Measurements from ENCODE around the gene TXNRD3. TPM values are rescaled to one million over a fixed set of nuclear protein-coding genes. Genes with fewer than 3 reads are reported as not detected.

Gene TXNRD3
- total RNA-seq, 1 experiment from 2014 or later: 8.1 TPM

DNA sequence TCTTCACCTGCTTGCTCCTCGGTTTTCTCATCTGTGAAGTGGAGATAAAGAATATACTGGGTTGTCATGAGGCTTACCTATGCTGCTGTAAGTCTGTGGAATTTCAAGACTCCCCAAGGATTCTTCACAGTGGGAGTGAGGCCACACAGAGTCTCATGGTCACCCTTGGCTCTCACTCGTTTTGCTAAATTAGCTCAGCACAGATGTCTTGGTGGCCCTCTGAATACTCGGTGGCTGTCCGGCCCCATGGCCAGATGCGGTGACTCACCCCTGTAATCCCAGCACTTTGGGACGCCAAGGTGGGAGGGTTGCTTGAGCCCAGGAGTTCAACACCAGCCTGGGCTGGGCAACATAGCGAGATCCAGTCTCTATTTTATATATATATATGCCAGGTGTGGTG lies 44.1 kb upstream of the TXNRD3 start:
- H3K4ac ChIP-seq (ENCODE audit: low read depth, low read length): no peak overlapping the region
- no peak overlapping the region for H3K14ac ChIP-seq (ENCODE audit: insufficient read depth, low read length)
- H3K4me2 ChIP-seq (ENCODE audit: insufficient read depth, insufficient read length, low read length): no peak overlapping the region
- no peak overlapping the region for H3K27ac Mint-ChIP-seq
- H2BK5ac ChIP-seq (ENCODE audit: insufficient read length, low read length): no peak overlapping the region
- no CpG with 5 or more reads among the region's 7 CpGs for WGBS (ENCODE audit: extremely low coverage, insufficient read length, low lambda C conversion rate)
- TF ChIP-seq, protein P1, sequence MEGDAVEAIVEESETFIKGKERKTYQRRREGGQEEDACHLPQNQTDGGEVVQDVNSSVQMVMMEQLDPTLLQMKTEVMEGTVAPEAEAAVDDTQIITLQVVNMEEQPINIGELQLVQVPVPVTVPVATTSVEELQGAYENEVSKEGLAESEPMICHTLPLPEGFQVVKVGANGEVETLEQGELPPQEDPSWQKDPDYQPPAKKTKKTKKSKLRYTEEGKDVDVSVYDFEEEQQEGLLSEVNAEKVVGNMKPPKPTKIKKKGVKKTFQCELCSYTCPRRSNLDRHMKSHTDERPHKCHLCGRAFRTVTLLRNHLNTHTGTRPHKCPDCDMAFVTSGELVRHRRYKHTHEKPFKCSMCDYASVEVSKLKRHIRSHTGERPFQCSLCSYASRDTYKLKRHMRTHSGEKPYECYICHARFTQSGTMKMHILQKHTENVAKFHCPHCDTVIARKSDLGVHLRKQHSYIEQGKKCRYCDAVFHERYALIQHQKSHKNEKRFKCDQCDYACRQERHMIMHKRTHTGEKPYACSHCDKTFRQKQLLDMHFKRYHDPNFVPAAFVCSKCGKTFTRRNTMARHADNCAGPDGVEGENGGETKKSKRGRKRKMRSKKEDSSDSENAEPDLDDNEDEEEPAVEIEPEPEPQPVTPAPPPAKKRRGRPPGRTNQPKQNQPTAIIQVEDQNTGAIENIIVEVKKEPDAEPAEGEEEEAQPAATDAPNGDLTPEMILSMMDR (conservative IDR thresholded peaks at IDR 0.05): no peak
- peaks cover 19% of the 10 kb centered on the region for H3K27me3 Mint-ChIP-seq (ENCODE audit: low read depth)
- no peaks in the 10 kb centered on the region; the same call in 1 of the 2 replicates for H3K4me1 ChIP-seq (ENCODE audit: insufficient read depth, low read length)
- no peak overlapping the region for H3K9ac ChIP-seq (ENCODE audit: extremely low read depth, insufficient read length, low read length)
- no peak for DNase-seq
- H3K4me1 Mint-ChIP-seq: peaks cover 15 to 21% of the 10 kb centered on the region in 2 experiments
- no peak overlapping the region for H2BK20ac ChIP-seq (ENCODE audit: low read depth, low read length, poor library complexity, severe bottlenecking)
- H2BK120ac ChIP-seq (ENCODE audit: low read depth, low read length, poor library complexity, severe bottlenecking): no peak overlapping the region
- H3K23ac ChIP-seq (ENCODE audit: insufficient read length, low read depth, low read length): no peak overlapping the region
- H3K27me3 ChIP-seq (ENCODE audit: insufficient read depth, low read length): no peaks in the 10 kb centered on the region
- no peak overlapping the region for H2AFZ ChIP-seq (ENCODE audit: low read length)
- H2BK15ac ChIP-seq (ENCODE audit: low read depth, low read length): no peak overlapping the region
- H3K36me3 Mint-ChIP-seq (ENCODE audit: insufficient read depth in 1 of 3, low read depth in 3 of 3): no peaks in the 10 kb centered on the region; a peak in 1 of 7 replicates
- no peak overlapping the region for H3K56ac ChIP-seq (ENCODE audit: insufficient read length, low read depth, low read length)
- no peak overlapping the region for H4K91ac ChIP-seq (ENCODE audit: insufficient read length, low read depth, low read length)
- no peak overlapping the region for H2AK5ac ChIP-seq (ENCODE audit: insufficient read length, low read length)
- H3K9me3 Mint-ChIP-seq: peaks cover 3 to 4% of the 10 kb centered on the region in 2 experiments; a peak in 3 of 5 replicates
- no peak overlapping the region for H3K18ac ChIP-seq (ENCODE audit: insufficient read length, low read depth, low read length)
- no peaks in the 10 kb centered on the region for H3K79me1 ChIP-seq (ENCODE audit: insufficient read depth, low read depth, low read length, poor library complexity, severe bottlenecking)
- no peak overlapping the region; a peak in 1 of 5 replicates for H3K4me3 Mint-ChIP-seq
- no peaks in the 10 kb centered on the region for H4K20me1 ChIP-seq (ENCODE audit: control insufficient read depth, insufficient read depth, insufficient read length)
- no peak overlapping the region for H4K5ac ChIP-seq (ENCODE audit: insufficient read length, low read depth, low read length)
- H2BK12ac ChIP-seq (ENCODE audit: insufficient read length, low read depth, low read length): no peak overlapping the region
- no peak overlapping the region for H3K27ac ChIP-seq (ENCODE audit: insufficient read length, low read depth, low read length)
- H3T11ph ChIP-seq (ENCODE audit: low read length): no peak overlapping the region
- H4K8ac ChIP-seq (replicated peaks; ENCODE audit: insufficient read length, low read depth, low read length): no peak overlapping the region
- no peaks in the 10 kb centered on the region for H3K79me2 ChIP-seq (ENCODE audit: insufficient read depth, low read length)
- H3K23me2 ChIP-seq (ENCODE audit: insufficient read length, low read depth, low read length, poor library complexity, severe bottlenecking): peaks cover 6% of the 10 kb centered on the region
- no peaks in the 10 kb centered on the region for H3K9me3 ChIP-seq (ENCODE audit: control insufficient read depth, low read depth, low read length)

All from H9 (cell line).